ENCODE results near the gene PADI3. TPM values are rescaled to one million over a fixed set of nuclear protein-coding genes. Genes with fewer than 3 reads are reported as not detected.

Gene PADI3
- total and polyA plus RNA-seq, 2 of the 4 experiments (the other 2 are of a cell fraction) = not detected

DNA sequence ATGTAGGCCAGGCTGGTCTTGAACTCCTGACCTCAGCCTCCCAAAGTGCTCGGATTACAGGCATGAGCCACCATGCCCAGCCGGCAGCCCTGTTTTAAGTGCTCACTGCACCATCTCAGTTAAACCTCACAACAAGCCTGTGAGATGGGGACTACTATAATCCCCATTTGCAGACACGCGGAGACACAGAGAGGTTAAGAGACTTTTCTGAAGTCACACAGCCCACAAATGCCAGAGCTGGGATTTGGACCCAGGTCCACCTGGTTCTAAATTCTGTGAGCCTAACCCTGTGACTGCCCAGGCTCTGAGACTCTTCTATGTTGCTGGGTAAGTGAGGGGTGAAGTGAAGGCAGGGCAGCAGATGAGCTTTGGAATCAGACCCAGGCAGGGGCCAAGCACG lies 37.5 kb upstream of the PADI3 start:
- no peak for DNase-seq
- intact Hi-C loops (cut with micrococcal nuclease) (no loop called here), in situ Hi-C loops (cut with MboI; ENCODE audit: low sequenced_read_pairs) (no loop called here), dilution Hi-C loops (cut with HindIII; ENCODE audit: low sequenced_read_pairs, unreplicated experiment) (no loop called here)
- Histone ChIP-seq H4K8ac (ENCODE audit: low read depth in 2 of 2, low read length in 2 of 2) (no peak overlapping the region), H3K27ac (ENCODE audit: insufficient read depth, low read length) (no peak overlapping the region), H3K4ac (ENCODE audit: low read depth, low read length) (peak overlapping the region; percentile 54; the same call in 1 of the 2 replicates), H2BK20ac (ENCODE audit: low read depth, low read length) (no peak overlapping the region), H3K4me1 (ENCODE audit: control insufficient read depth, insufficient read depth, low read length) (peaks cover 12% of the 10 kb centered on the region), H3K9ac (ENCODE audit: low read depth, low read length) (no peak overlapping the region), H2BK5ac (ENCODE audit: low read depth, low read length, poor library complexity, severe bottlenecking) (no peak overlapping the region), H3K18ac (ENCODE audit: low read depth, low read length) (no peak overlapping the region), H2BK120ac (ENCODE audit: low read depth, low read length) (peak overlapping the region; percentile 1; the same call in 1 of the 2 replicates), H2AFZ (replicated peaks; ENCODE audit: low read length, poor library complexity) (no peak overlapping the region), H3K14ac (replicated peaks; ENCODE audit: low read depth, low read length) (no peak overlapping the region), H3K23ac (ENCODE audit: low read depth, low read length) (no peak overlapping the region), H4K5ac (ENCODE audit: low read depth, low read length) (no peak overlapping the region), H3K4me2 (ENCODE audit: low read depth, low read length) (no peak overlapping the region), H4K91ac (ENCODE audit: insufficient read depth, low read depth, low read length) (peak overlapping the region; percentile 19; the same call in 1 of the 2 replicates), H3K27me3 (ENCODE audit: control insufficient read depth, insufficient read depth, low read length) (peaks cover 6% of the 10 kb centered on the region), H3K9me1 (ENCODE audit: insufficient read depth, low read length) (peaks cover 16% of the 10 kb centered on the region; the same call in 1 of the 2 replicates), H3K79me1 (ENCODE audit: low read depth in 1 of 2, low read length in 2 of 2) (no peaks in the 10 kb centered on the region), H3K4me3 (ENCODE audit: insufficient read depth, low read depth, low read length) (no peak overlapping the region), H3K56ac (ENCODE audit: extremely low read depth, insufficient read depth, low read length) (no peak overlapping the region), H3K36me3 (ENCODE audit: control insufficient read depth, insufficient read depth, low read length) (no peaks in the 10 kb centered on the region), H2AK9ac (replicated peaks; ENCODE audit: low read depth, low read length, poor library complexity) (no peak overlapping the region), H2AK5ac (ENCODE audit: low read depth, low read length) (no peak overlapping the region), H2BK15ac (ENCODE audit: low read depth, low read length) (no peak overlapping the region), H3K9me3 (ENCODE audit: control insufficient read depth, insufficient read depth, low read length) (no peaks in the 10 kb centered on the region), H4K20me1 (ENCODE audit: insufficient read depth, low read length) (no peaks in the 10 kb centered on the region)
- TF ChIP-seq, protein P1, sequence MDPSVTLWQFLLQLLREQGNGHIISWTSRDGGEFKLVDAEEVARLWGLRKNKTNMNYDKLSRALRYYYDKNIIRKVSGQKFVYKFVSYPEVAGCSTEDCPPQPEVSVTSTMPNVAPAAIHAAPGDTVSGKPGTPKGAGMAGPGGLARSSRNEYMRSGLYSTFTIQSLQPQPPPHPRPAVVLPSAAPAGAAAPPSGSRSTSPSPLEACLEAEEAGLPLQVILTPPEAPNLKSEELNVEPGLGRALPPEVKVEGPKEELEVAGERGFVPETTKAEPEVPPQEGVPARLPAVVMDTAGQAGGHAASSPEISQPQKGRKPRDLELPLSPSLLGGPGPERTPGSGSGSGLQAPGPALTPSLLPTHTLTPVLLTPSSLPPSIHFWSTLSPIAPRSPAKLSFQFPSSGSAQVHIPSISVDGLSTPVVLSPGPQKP (IDR thresholded peaks at IDR 0.05; ENCODE audit: borderline replicate concordance, low read depth, low read length) = no peak
- TF ChIP-seq CEBPB (IDR thresholded peaks at IDR 0.05; ENCODE audit: low read depth, low read length) (no peak), MAZ (IDR thresholded peaks at IDR 0.05; ENCODE audit: borderline replicate concordance, low read depth, low read length) (no peak), SMC3 (IDR thresholded peaks at IDR 0.05; ENCODE audit: low read depth, low read length) (no peak), NFE2L2 (IDR thresholded peaks at IDR 0.05; ENCODE audit: low read depth, low read length) (no peak), MAFK (IDR thresholded peaks at IDR 0.05; ENCODE audit: low read depth, low read length) (no peak), BHLHE40 (IDR thresholded peaks at IDR 0.05; ENCODE audit: low read depth, low read length) (no peak), RCOR1 (IDR thresholded peaks at IDR 0.05; ENCODE audit: insufficient replicate concordance, low read length) (no peak), POLR2A (IDR thresholded peaks at IDR 0.05; ENCODE audit: low read depth, low read length) (no peak), RAD21 (IDR thresholded peaks at IDR 0.05; ENCODE audit: low read length) (no peak), RFX5 (IDR thresholded peaks at IDR 0.05; ENCODE audit: low read depth, low read length) (no peak), CTCF (conservative IDR thresholded peaks at IDR 0.05; ENCODE audit: low read depth, low read length) (no peak), MXI1 (IDR thresholded peaks at IDR 0.05; ENCODE audit: borderline replicate concordance, low read depth, low read length) (no peak), USF2 (IDR thresholded peaks at IDR 0.05; ENCODE audit: low read depth, low read length) (no peak), FOS (IDR thresholded peaks at IDR 0.05; ENCODE audit: low read depth, low read length) (no peak), CHD1 (IDR thresholded peaks at IDR 0.05; ENCODE audit: low read depth, low read length) (no peak)
- ATAC-seq (ENCODE audit: low read depth) = no peak
- ChIA-PET CTCF (interaction anchor here (2.2 kb wide), 1 partner anchor 12 kb away, joined by 8 read pairs; no protein-coding TSS in a partner anchor), POLR2A (ENCODE audit: unreplicated experiment) (no interaction called here)
- no TSS peak for BruUV-seq (replicated peaks)
- WGBS, 2 experiments (ENCODE audit: extremely low coverage in 2 of 2, insufficient read length in 1 of 2) = 100% methylated on average over 1 of the region's 5 CpGs; no CpG with 5 or more reads in 1 of the 2 experiments
